EH (cell line): ENCODE results near the gene AXL.
A peak's percentile ranks its signal among the peaks of the same experiment; 100 is the strongest.
"Not testable (repeated sequence)": the region's sequence is repeated elsewhere in the genome, so short reads cannot be mapped to it uniquely, and the experiment has no call there.

Experiments
- DNase-seq: peaks from one replicate; pipeline ENCODE4 v3.0.0-alpha.2; 2015; ENCODE audit warnings: low read depth

AXL gene

GRCh38 chr19:41276231-41276630 lies 57.2 kb downstream of the AXL start:
- DNase-seq, result no peak

GRCh38 chr19:41278478-41278877 lies 59.5 kb downstream of the AXL start:
- no peak for DNase-seq

GRCh38 chr19:41288673-41289530 lies 69.9 kb downstream of the AXL start:
- no peak for DNase-seq

- not testable (repeated sequence) for DNase-seq
Measured at GRCh38 chr19:41289814-41290213, 70.8 kb downstream of the AXL start.

- DNase-seq, result no peak
Measured at GRCh38 chr19:41294393-41294792, 75.4 kb downstream of the AXL start.

- DNase-seq, result no peak
Measured at GRCh38 chr19:41295499-41295898, 76.5 kb downstream of the AXL start.

GRCh38 chr19:41296433-41296871 lies 77.4 kb downstream of the AXL start:
- no peak for DNase-seq

- peak; percentile 11 for DNase-seq
Measured at GRCh38 chr19:41297628-41298347, 78.8 kb downstream of the AXL start.

- DNase-seq, result peak; percentile 89
Measured at GRCh38 chr19:41298348-41298964, 79.4 kb downstream of the AXL start.

GRCh38 chr19:41299046-41299754 lies 80.2 kb downstream of the AXL start:
- DNase-seq, result peak; percentile 25

- DNase-seq, result peak; percentile 81
Measured at GRCh38 chr19:41299755-41300089, 80.7 kb downstream of the AXL start.

- no peak for DNase-seq
Measured at GRCh38 chr19:41300555-41300954, 81.5 kb downstream of the AXL start.

GRCh38 chr19:41302624-41303351 lies 83.8 kb downstream of the AXL start:
- DNase-seq, result no peak

- no peak for DNase-seq
Measured at GRCh38 chr19:41303954-41304353, 84.9 kb downstream of the AXL start.

GRCh38 chr19:41304706-41305483 lies 85.9 kb downstream of the AXL start:
- no peak for DNase-seq

- DNase-seq, result no peak
Measured at GRCh38 chr19:41305927-41306793, 87.1 kb downstream of the AXL start.

GRCh38 chr19:41307090-41307875 lies 88.3 kb downstream of the AXL start:
- no peak for DNase-seq

GRCh38 chr19:41307954-41308449 lies 89.0 kb downstream of the AXL start:
- DNase-seq, result no peak
